OCI-M2 (cell line): ENCODE measurements around the gene PLEKHG3.

Experiments used
- DNase-seq: peaks from one replicate; lab custom pipeline; 2025; ENCODE audit not compliant: unreplicated experiment; lab: John Stamatoyannopoulos, UW

The PLEKHG3 gene

GRCh38 chr14:64743061-64743460 is 38.8 kb downstream of the PLEKHG3 start:
- DNase-seq: no peak

- DNase-seq: no peak
Observed at GRCh38 chr14:64745511-64746091, 41.4 kb downstream of the PLEKHG3 start.

- no peak for DNase-seq
Observed at GRCh38 chr14:64746298-64747250, 42.4 kb downstream of the PLEKHG3 start.

- no peak for DNase-seq
Observed at GRCh38 chr14:64747327-64747726, 43.1 kb downstream of the PLEKHG3 start.

- no peak for DNase-seq
Observed at GRCh38 chr14:64748521-64748920, 44.3 kb downstream of the PLEKHG3 start.

GRCh38 chr14:64748995-64749714 is 44.9 kb downstream of the PLEKHG3 start:
- no peak for DNase-seq

- no peak for DNase-seq
Observed at GRCh38 chr14:64752909-64753308, 48.7 kb downstream of the PLEKHG3 start.

GRCh38 chr14:64753374-64753773 is 49.1 kb downstream of the PLEKHG3 start:
- no peak for DNase-seq

GRCh38 chr14:64753999-64754398 is 49.8 kb downstream of the PLEKHG3 start:
- DNase-seq: no peak

GRCh38 chr14:64754685-64755084 is 50.5 kb downstream of the PLEKHG3 start:
- DNase-seq: no peak

GRCh38 chr14:64755781-64756221 is 51.6 kb downstream of the PLEKHG3 start:
- DNase-seq: no peak

- DNase-seq: no peak
Observed at GRCh38 chr14:64756712-64757111, 52.5 kb downstream of the PLEKHG3 start.

GRCh38 chr14:64757601-64758000 is 53.4 kb downstream of the PLEKHG3 start:
- no peak for DNase-seq

GRCh38 chr14:64758025-64758521 is 53.8 kb downstream of the PLEKHG3 start:
- no peak for DNase-seq

GRCh38 chr14:64758691-64759554 is 54.7 kb downstream of the PLEKHG3 start:
- no peak for DNase-seq

- DNase-seq: no peak
Observed at GRCh38 chr14:64759555-64759938, 55.3 kb downstream of the PLEKHG3 start.

- no peak for DNase-seq
Observed at GRCh38 chr14:64760146-64760755, 56.0 kb downstream of the PLEKHG3 start.

- DNase-seq: no peak
Observed at GRCh38 chr14:64760916-64761315, 56.7 kb downstream of the PLEKHG3 start.

- DNase-seq: no peak
Observed at GRCh38 chr14:64761441-64762043, 57.3 kb downstream of the PLEKHG3 start.
